ENCODE results near the gene STRN4. TPM values are rescaled to one million over a fixed set of nuclear protein-coding genes. Genes with fewer than 3 reads are reported as not detected.
A peak's percentile ranks its signal among the peaks of the same experiment; 100 is the strongest.

STRN4 gene
- total RNA-seq, 6 donors from 2014 or later = 59.8 to 168 (median 83.7) TPM

DNA sequence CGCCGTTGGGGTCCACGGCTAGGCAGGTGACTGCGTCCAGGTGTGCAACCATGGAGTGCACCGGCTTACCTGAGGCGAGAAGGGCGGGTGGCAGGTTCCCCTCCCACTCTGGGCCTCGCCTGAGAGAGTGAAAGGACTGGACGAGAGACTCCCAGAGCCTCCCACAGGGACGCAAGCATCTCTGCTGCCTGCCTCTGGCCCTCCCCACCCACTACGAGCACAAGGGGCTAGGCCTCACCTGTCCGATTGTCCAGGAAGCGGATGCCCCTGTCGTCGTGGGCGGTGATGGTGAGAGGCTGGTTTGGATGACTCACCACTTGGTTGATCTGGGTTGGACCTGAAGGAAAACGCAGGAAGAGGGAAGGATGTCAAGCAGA, 24.3 kb downstream of the STRN4 start:
- no peaks in the 10 kb centered on the region for H3K9me3 ChIP-seq
- H3K4me3 ChIP-seq = no peak overlapping the region
- H3K4me1 ChIP-seq = peaks cover 18 to 48% (median 21%) of the 10 kb centered on the region in 4 donors
- H3K36me3 ChIP-seq = peaks cover 36 to 78% (median 69%) of the 10 kb centered on the region in 4 donors
- DNase-seq (no peak), ATAC-seq (ENCODE audit: low FRiP score in 2 of 2) (no peak)
- H3K27me3 ChIP-seq = no peaks in the 10 kb centered on the region
- no peak overlapping the region for H3K27ac ChIP-seq
- WGBS, 2 donors = 75 to 92% methylated on average over 5 to 16 of the region's 17 CpGs
- TF ChIP-seq, protein P1, sequence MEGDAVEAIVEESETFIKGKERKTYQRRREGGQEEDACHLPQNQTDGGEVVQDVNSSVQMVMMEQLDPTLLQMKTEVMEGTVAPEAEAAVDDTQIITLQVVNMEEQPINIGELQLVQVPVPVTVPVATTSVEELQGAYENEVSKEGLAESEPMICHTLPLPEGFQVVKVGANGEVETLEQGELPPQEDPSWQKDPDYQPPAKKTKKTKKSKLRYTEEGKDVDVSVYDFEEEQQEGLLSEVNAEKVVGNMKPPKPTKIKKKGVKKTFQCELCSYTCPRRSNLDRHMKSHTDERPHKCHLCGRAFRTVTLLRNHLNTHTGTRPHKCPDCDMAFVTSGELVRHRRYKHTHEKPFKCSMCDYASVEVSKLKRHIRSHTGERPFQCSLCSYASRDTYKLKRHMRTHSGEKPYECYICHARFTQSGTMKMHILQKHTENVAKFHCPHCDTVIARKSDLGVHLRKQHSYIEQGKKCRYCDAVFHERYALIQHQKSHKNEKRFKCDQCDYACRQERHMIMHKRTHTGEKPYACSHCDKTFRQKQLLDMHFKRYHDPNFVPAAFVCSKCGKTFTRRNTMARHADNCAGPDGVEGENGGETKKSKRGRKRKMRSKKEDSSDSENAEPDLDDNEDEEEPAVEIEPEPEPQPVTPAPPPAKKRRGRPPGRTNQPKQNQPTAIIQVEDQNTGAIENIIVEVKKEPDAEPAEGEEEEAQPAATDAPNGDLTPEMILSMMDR (IDR thresholded peaks at IDR 0.05) = no peak
- TF ChIP-seq EP300 (IDR thresholded peaks at IDR 0.05) (no peak), POLR2A (IDR thresholded peaks at IDR 0.05) (no peak), POLR2AphosphoS5 (IDR thresholded peaks at IDR 0.05) (no peak)

DNA sequence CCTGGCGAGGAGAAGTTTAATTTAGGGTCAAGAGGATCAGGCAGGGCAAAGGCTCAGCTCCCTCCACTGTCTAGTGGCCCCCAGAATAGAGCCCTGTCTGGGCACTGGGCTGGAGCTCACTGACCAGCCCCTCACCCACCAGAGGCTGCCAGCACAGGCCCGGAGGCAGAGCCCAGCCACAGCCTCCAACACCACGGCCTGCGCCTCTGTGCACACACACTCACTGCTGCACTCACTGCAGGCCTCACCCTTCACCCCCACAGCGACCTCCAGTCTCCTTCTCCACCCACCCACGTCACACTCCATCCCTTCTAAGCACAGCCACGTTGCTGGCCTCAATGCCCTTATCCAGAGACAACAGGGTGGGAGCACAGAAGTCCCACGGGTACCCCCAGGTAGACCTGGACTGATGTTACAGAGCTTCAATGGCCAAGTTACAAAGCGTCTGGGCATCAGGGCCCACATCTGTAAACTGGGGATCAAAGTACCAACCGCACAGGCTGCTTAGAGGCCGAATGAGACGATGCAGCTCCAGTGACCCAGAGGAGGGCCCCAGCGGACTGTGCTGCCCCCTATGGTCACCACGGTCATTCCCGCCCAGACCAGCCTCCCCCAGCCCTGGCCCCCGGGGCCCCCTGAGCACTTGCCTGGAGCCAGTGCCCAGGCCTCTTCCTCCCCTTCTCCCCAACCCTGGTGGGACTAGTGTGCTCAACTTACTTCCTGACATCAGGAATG, 24.8 kb downstream of the STRN4 start:
- 88 to 91% methylated on average over 6 to 13 of the region's 16 CpGs for WGBS, 2 donors
- ATAC-seq (ENCODE audit: low FRiP score in 2 of 2) (no peak), DNase-seq (no peak)
- Histone ChIP-seq H3K36me3 (peaks cover 31 to 73% (median 65%) of the 10 kb centered on the region in 4 donors), H3K27ac (peak overlapping the region in 1 of 4 donors; percentile 1), H3K27me3 (no peaks in the 10 kb centered on the region), H3K4me3 (no peak overlapping the region), H3K4me1 (peaks cover 17 to 43% (median 19%) of the 10 kb centered on the region in 4 donors), H3K9me3 (no peaks in the 10 kb centered on the region)
- TF ChIP-seq EP300 (IDR thresholded peaks at IDR 0.05) = no peak
- TF ChIP-seq, protein P1 (IDR thresholded peaks at IDR 0.05) = no peak
- TF ChIP-seq POLR2A (IDR thresholded peaks at IDR 0.05) = no peak
- no peak for TF ChIP-seq POLR2AphosphoS5 (IDR thresholded peaks at IDR 0.05)

DNA sequence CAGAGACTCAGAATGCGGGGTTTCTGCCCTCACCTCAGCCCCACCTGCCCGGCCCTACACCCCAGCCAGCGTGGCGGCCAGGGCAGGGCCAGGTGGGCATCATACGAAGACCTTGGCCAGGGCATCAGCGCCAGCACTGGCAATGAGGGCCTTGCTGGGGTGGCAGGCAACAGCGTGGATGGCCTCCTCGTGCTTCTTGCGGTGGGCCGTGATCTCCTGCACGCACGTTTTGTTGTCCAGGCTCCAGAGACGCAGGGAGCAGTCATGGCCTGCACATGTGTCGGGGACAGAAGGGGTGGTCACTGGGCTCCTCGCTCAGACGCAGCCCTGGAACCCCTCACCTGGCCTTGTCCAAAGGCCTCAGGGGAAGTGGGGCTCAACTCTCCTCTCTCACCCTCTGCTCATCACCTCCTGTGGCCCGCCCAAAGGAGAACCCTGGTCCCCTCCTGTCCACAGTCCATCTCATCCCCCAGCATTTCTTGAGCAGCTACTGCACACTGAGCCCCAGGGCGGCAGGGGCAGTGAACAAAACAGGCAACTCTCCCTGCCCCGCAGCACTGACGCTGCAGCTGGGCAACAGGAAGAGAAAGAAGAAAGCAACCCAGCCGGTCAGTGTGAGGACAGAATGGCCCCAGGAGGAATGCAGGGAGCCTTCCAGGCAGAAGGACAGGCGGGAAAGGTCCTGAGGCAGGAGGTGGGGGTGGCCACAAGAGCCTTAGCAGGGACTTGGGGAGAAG, 25.6 kb downstream of the STRN4 start:
- H3K27me3 ChIP-seq = no peaks in the 10 kb centered on the region
- DNase-seq (no peak), ATAC-seq (ENCODE audit: low FRiP score in 2 of 2) (no peak)
- no peaks in the 10 kb centered on the region for H3K9me3 ChIP-seq
- 94% methylated on average over 18 to 22 of the region's 22 CpGs for WGBS, 2 donors
- H3K27ac ChIP-seq = peak overlapping the region in 1 of 4 donors; percentile 1
- peaks cover 20 to 49% (median 22%) of the 10 kb centered on the region in 4 donors for H3K4me1 ChIP-seq
- no peak for TF ChIP-seq EP300 (IDR thresholded peaks at IDR 0.05)
- no peak for TF ChIP-seq POLR2AphosphoS5 (IDR thresholded peaks at IDR 0.05)
- TF ChIP-seq, protein P1 (IDR thresholded peaks at IDR 0.05) = no peak
- peaks cover 28 to 65% (median 59%) of the 10 kb centered on the region in 4 donors for H3K36me3 ChIP-seq
- H3K4me3 ChIP-seq = no peak overlapping the region

DNA sequence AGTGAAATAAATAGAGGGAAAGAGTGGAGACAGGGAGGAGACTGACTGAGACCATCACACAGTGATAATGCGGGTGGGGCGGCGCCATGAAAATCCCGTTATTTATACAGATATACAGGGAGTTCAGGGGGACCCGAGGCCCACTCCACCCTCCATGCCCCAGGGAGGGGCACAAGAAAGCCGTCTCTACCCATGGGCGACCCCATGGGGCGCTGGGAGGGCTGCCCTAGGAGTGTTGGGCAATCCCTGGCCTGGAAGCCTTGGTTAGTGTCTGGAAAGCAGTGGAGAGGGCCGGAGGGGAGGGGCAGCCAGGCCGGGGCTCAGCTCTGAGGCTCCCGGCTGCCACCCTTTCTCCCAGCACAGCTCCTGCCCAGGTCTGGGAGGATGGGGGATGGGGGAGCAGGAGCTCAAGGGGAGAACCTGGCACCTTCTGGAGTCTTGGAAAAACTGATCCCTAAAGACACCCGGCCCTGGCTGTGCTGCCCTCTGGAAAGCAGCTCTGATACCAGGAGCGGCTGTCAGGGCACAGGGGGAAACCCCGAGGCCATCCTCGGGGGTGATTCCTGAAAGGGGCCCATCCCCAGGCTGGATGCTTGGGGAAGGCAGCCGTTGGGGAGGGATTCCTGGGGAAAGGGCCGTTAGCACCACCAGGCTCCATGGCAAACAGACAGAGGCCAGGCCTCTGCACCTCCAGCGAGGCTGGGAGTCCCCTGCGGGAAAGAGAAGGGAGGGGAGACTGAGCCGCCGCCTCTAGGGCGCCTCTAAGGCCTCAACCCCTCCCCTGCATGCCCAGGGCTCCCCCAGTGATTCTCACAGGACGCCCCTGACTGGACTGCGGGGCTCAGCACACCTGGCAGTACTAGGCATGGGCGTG, 26.4 kb downstream of the STRN4 start:
- Histone ChIP-seq H3K9me3 (no peaks in the 10 kb centered on the region), H3K27ac (peak overlapping the region in 3 of 4 donors; percentile 5 to 95 (median 91)), H3K36me3 (peaks cover 20 to 57% (median 51%) of the 10 kb centered on the region in 4 donors), H3K4me1 (peaks cover 28 to 57% (median 30%) of the 10 kb centered on the region in 4 donors), H3K4me3 (no peak overlapping the region), H3K27me3 (no peaks in the 10 kb centered on the region)
- TF ChIP-seq POLR2A (IDR thresholded peaks at IDR 0.05) = no peak
- no peak for TF ChIP-seq EP300 (IDR thresholded peaks at IDR 0.05)
- TF ChIP-seq, protein P1 (IDR thresholded peaks at IDR 0.05) = no peak
- TF ChIP-seq POLR2AphosphoS5 (IDR thresholded peaks at IDR 0.05) = no peak
- ATAC-seq (ENCODE audit: low FRiP score in 2 of 2) (no peak), DNase-seq (no peak)
- WGBS, 2 donors = 76 to 77% methylated on average over 13 to 14 of the region's 25 CpGs
